GM19238 (cell line): ENCODE measurements around the gene SIX6.

Experiments used
- DNase-seq: peaks from one replicate; pipeline ENCODE4 v3.0.0; 2011; ENCODE audit warnings: low spot score; ENCODE audit not compliant: insufficient read length

Gene SIX6

DNA sequence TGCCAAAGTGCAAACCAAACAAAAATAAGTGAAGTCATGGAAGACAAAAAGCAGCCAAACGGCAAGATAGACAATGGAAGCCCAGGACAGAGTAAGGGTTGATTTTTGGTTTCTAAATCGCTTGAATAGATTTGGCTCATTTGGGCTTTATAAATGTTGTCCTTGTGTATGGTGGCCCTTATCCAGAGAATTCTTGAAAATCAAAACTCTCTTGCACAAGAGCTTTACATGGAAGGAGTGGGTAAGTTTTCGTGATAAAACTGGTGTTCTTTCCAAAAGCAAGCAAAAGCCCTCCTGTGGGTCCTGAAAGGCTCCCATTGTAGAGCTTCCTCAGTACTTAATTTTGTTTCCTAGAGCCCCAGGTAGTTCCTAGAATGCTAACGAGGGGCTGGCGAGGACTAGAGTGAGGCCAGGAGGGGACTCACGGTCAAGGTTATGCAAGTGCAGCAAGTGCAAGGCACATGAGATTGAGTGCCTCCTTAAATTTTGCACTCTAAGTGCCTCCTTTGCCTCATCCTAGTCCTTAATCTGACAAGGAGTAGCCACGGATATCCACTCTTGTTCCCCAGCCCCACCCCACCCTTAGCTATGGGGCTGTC, 4.1 kb downstream of the SIX6 start:
- DNase-seq = no peak

- no peak for DNase-seq
Measured at GRCh38 chr14:60514378-60514740, 5.4 kb downstream of the SIX6 start.

DNA sequence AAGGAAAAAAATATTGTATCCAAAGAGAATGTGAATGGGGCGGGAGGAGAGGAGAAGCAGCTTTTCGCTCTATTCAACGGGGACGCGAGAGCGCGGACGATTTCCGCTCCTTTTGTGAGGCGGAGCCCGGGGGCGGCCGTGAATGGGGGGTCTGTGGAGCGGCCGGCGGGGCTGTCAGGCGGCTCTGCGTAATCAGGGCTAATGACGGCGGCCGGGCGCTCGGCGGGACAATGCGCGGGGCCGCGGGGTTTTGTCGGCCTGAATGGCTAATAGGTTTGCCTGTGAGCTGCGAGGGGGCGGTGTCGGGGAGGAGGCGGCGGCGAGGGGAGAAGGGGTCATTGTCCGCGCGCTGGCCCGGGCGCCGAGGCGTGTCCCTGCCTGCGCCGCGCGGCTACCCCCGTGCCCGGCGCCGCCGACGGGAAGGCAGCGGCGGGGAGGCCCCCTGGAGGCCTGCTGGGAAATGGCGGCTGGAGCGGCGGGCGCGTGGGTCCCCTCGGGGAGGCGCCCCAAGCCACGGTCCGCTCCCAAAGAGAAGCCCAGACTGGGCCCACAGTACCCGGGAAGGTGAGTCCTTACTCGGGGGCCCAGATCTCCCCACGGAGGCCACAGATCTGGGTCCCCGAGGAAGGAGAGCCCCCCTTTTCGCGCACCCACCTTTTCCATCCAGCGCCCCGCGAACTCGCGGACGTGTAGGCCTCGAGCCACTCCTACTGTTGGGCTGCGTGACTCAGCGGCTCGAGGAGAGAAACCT, 6.0 kb downstream of the SIX6 start:
- no peak for DNase-seq

GRCh38 chr14:60515511-60516289, 6.8 kb downstream of the SIX6 start:
- no peak for DNase-seq

DNA sequence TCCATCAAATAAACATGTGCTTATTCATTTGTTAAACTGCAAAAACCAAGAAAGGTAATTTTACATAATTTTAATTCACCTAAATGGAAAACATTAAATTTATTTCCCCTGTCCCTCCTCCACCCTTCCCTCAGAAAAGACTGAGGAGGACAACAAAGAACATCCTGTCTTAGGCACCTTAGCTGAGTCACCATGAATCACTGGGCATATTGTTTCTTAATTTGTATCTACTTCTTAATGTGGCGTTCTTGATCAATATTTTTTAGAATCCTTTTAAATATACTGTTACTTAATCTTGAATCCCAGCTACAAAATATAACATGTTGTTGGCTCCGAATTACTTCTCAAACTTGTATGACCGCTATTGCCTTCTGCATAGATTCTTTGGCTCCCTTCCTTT, 23.5 kb downstream of the SIX6 start:
- no peak for DNase-seq

DNA sequence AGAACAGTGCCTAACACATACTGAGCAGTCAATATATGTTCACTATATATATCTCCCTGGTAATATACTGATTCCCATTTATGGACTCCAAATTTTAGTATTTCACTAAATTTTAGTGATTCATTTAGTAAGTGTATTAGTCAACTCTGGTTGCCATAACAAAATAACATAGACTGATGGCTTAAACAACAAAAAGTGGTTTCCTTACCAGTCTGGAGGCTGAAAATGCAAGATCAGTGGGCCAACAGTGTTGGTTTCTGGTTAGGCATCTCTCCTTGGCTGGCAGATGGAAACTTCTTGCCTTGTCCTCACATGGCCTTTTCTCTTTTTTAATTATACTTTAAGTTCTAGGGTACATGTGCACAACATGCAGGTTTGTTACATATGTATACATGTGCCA, 28.7 kb downstream of the SIX6 start:
- no peak for DNase-seq

GRCh38 chr14:60544659-60545058, 35.7 kb downstream of the SIX6 start:
- no peak for DNase-seq

DNA sequence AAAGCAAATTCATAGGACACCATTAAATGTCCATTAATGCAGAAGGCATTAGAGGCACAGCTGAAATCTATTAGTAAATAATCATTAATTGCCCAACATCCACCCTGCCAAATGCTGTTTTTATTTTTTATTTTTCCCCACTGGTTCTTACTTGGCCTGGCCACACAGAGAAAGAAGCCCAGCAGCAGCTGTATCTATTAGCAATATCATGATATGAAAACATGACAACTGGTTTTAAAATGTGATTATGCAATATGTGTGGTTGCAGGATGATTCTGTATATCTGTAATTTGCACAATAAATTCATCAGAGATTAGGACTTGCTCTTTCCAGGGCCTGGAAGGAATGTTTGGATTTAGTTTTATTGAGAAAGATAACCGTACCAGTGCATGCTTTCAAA, 44.9 kb downstream of the SIX6 start:
- no peak for DNase-seq

DNA sequence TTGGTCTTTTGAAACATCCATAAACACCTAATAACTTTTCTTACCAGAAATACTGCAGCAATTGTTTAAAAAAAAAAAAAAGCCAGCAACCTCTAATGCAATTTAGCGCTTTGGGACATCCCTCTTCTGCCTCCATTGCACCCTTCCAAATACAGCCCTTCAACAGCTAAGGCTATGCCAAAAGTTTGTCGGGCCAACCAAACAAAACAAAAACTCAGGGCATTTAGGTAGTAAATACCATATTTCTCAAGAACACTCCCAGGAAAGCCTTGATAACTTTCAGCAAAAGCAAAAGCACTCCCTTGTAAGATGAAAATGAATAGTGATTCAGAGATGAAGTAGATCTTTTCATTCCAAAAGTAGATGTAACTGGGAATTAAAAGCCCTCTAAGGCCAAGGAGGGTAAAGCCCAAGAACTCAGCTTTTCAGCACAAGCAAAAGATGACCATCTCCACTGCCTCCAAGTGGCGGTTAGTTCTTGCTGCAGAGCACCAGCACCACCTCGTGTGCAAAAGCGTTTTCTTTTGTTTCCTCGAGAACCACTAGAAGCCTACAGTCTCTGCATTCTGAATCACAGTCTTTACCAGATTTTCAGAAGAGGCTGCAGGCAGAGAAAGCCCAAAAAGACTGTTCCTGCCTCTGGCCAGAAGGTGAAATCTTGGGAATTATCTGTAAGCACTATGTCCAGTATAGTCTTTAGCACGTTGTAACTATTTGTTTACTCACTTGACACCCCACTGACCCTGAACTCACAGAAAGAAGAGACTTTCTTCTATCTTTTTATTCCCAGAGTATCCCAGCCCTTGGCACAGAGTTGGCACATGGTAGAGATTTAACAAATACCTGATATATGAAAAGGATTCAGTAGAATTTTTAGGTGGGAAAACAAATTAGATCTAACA, 53.1 kb downstream of the SIX6 start:
- DNase-seq = peak; percentile 5
